ENCODE results near the gene EIF5A.

EIF5A gene

DNA sequence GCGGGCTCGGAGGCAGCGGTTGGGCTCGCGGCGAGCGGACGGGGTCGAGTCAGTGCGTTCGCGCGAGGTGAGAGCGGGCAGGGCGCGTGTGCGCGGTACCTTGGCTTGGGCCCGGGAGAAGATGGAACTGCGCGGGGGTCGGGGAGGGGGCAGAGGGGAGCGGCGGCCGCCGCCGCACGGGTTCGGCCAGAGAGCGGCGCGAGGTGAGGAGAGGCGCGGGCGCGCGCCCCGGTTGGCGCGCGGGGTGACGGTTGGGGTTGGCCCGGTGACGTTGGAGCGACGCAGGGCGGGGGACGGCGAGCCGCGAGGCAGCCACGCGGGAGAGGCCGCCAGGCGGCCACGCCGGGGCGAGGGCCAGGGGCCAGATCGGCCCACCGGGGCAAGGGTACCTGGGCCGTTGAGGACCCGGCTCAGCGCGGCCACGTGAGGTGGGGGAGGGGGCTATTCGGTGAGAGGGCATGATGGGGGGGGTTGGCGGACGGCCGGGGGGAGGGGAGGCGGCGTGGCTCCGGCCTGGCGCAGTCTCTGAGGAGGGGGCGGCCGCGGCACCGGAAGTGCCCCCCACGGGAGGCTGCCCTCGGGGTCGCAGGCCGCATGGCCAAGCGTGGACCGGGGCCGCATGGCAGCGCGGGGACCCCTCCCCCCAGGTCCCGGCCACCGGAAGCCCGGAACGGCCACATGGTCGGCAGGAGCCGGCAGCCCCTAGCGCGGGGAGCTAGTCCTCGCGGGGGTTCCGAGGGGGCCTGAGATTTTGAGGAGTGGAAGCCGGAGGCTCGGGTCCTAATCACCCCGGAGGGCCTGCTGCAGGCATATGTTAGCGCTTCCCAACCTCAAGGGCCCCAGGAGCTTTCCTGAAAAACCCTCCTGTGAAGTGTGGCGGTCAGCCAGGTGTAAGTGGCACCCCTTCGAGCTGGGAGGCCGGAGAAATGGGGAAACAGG, 527 bp downstream of the EIF5A start:
- peak in 1 of 2 donors; percentile 78 for DNase-seq
- H3K36me3 ChIP-seq, result peaks cover 31 to 38% (median 34%) of the 10 kb centered on the region in 3 donors
- TF ChIP-seq, protein P1, sequence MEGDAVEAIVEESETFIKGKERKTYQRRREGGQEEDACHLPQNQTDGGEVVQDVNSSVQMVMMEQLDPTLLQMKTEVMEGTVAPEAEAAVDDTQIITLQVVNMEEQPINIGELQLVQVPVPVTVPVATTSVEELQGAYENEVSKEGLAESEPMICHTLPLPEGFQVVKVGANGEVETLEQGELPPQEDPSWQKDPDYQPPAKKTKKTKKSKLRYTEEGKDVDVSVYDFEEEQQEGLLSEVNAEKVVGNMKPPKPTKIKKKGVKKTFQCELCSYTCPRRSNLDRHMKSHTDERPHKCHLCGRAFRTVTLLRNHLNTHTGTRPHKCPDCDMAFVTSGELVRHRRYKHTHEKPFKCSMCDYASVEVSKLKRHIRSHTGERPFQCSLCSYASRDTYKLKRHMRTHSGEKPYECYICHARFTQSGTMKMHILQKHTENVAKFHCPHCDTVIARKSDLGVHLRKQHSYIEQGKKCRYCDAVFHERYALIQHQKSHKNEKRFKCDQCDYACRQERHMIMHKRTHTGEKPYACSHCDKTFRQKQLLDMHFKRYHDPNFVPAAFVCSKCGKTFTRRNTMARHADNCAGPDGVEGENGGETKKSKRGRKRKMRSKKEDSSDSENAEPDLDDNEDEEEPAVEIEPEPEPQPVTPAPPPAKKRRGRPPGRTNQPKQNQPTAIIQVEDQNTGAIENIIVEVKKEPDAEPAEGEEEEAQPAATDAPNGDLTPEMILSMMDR (IDR thresholded peaks at IDR 0.05), result peak in 1 of 2 experiments; percentile 11
- peaks cover 0 to 40% (median 31%) of the 10 kb centered on the region in 4 donors for H3K4me1 ChIP-seq
- peak overlapping the region; percentile 91 to 98 for H3K4me3 ChIP-seq
- H3K9me3 ChIP-seq, result no peaks in the 10 kb centered on the region
- no peaks in the 10 kb centered on the region for H3K27me3 ChIP-seq
- intact Hi-C loops (cut with DNase I; ENCODE audit: low total_unique reads), result no loop called here
- peak overlapping the region; percentile 95 to 99 for H3K27ac ChIP-seq

- Histone ChIP-seq H3K4me3 (peak overlapping the region; percentile 91 to 98), H3K4me1 (peaks cover 0 to 48% (median 37%) of the 10 kb centered on the region in 4 donors), H3K9me3 (no peaks in the 10 kb centered on the region), H3K27me3 (no peaks in the 10 kb centered on the region), H3K36me3 (peaks cover 39 to 47% (median 43%) of the 10 kb centered on the region in 3 donors), H3K27ac (peak overlapping the region; percentile 95 to 99)
- intact Hi-C loops (cut with DNase I; ENCODE audit: low total_unique reads), result no loop called here
- DNase-seq, result peak; percentile 80 to 87
- TF ChIP-seq, protein P1 (IDR thresholded peaks at IDR 0.05), result no peak
Observed at GRCh38 chr17:7308625-7309433, 1.4 kb downstream of the EIF5A start.

DNA sequence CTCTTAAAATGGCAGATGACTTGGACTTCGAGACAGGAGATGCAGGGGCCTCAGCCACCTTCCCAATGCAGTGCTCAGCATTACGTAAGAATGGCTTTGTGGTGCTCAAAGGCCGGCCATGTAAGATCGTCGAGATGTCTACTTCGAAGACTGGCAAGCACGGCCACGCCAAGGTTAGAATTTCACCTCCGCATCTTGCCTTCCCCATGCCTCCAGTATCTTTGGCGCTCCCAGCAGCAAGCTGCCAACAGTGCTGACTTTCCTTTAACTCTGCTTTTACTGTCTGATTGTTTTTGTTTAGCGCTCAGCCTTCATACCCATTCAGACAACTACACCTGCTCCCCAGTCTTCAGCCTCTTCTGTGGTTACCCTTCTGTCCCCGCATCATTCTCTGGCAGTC, 2.2 kb downstream of the EIF5A start:
- H3K4me3 ChIP-seq, result peak overlapping the region in 1 of 2 donors; percentile 98
- H3K9me3 ChIP-seq, result no peaks in the 10 kb centered on the region
- DNase-seq, result no peak
- H3K27me3 ChIP-seq, result no peaks in the 10 kb centered on the region
- peaks cover 41 to 52% (median 47%) of the 10 kb centered on the region in 3 donors for H3K36me3 ChIP-seq
- peak overlapping the region in 1 of 2 donors; percentile 95 for H3K27ac ChIP-seq
- peaks cover 0 to 56% (median 45%) of the 10 kb centered on the region in 4 donors for H3K4me1 ChIP-seq
- intact Hi-C loops (cut with DNase I; ENCODE audit: low total_unique reads), result no loop called here
- TF ChIP-seq, protein P1 (IDR thresholded peaks at IDR 0.05), result no peak

GRCh38 chr17:7311110-7311705, 3.8 kb downstream of the EIF5A start:
- no peak for DNase-seq
- Histone ChIP-seq H3K27me3 (no peaks in the 10 kb centered on the region), H3K36me3 (peaks cover 41 to 52% (median 47%) of the 10 kb centered on the region in 3 donors), H3K4me3 (no peak overlapping the region), H3K4me1 (peaks cover 0 to 63% (median 51%) of the 10 kb centered on the region in 4 donors), H3K9me3 (no peaks in the 10 kb centered on the region), H3K27ac (no peak overlapping the region)
- intact Hi-C loops (cut with DNase I; ENCODE audit: low total_unique reads), result no loop called here
- TF ChIP-seq, protein P1 (IDR thresholded peaks at IDR 0.05), result no peak

DNA sequence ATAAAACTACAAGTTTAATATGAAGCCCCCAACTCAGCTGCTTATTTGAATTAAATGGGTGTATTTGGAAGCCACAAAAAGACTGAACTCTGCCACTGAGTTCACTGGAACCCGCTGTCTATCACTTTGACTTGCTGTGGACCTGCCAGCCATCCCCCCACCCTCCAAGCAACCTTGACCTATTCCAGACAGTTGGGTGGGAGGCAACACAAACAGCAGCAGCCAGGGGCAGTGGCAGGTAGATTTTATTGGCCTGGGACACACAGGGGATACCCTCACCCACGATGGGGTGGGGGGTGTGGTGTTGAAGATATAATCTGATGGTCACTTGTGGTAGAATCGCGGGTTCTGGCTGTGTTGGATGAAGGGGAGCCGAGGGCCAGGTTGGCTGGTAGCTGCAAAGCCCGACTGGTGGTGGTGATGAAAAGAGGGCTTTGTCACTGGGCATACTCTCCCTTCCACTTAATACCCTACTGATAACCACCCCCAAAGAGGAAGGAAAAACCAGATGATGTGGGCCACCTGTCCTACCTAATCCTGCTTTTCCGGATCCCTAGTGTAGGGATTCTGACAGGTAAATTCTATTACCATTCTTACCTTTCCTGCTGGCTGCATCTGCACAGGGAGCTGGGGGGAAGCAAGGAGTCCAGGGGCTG, 5.1 kb downstream of the EIF5A start:
- no peak overlapping the region for H3K27ac ChIP-seq
- no peak overlapping the region for H3K4me3 ChIP-seq
- intact Hi-C loops (cut with DNase I; ENCODE audit: low total_unique reads), result no loop called here
- H3K27me3 ChIP-seq, result no peaks in the 10 kb centered on the region
- peaks cover 41 to 61% (median 52%) of the 10 kb centered on the region in 3 donors for H3K36me3 ChIP-seq
- peaks cover 0 to 62% (median 48%) of the 10 kb centered on the region in 4 donors for H3K4me1 ChIP-seq
- DNase-seq, result no peak
- TF ChIP-seq, protein P1 (IDR thresholded peaks at IDR 0.05), result no peak
- H3K9me3 ChIP-seq, result no peaks in the 10 kb centered on the region
